ENCODE data around the gene B3GALT4.
"Not testable (repeated sequence)": the region's sequence is repeated elsewhere in the genome, so short reads cannot be mapped to it uniquely, and the experiment has no call there.

B3GALT4 gene

GRCh38 chr6:33279971-33280511 lies 3.1 kb downstream of the B3GALT4 start:
- no CpG with 5 or more reads among the region's 5 CpGs for WGBS (ENCODE audit: insufficient coverage, insufficient read length)
- H3K27ac ChIP-seq (ENCODE audit: low read length): no peak overlapping the region
- no peak overlapping the region for H3K4me3 ChIP-seq (ENCODE audit: low read length)
- DNase-seq (ENCODE audit: low read depth, low spot score): no peak
- peaks cover 1% of the 10 kb centered on the region; the same call in 1 of the 2 replicates for H3K4me1 ChIP-seq (ENCODE audit: control insufficient read depth, insufficient read depth, low read length)
- H3K36me3 ChIP-seq (ENCODE audit: control insufficient read depth, insufficient read depth, low read length): peaks cover 20% of the 10 kb centered on the region
- H3K9me3 ChIP-seq (ENCODE audit: control insufficient read depth, insufficient read depth, low read length): no peaks in the 10 kb centered on the region
- H3K27me3 ChIP-seq (ENCODE audit: control insufficient read depth, insufficient read depth, low read length): no peaks in the 10 kb centered on the region

- WGBS (ENCODE audit: insufficient coverage, insufficient read length): no CpG with 5 or more reads among the region's 6 CpGs
- Histone ChIP-seq H3K4me3 (ENCODE audit: low read length) (no peak overlapping the region), H3K36me3 (ENCODE audit: control insufficient read depth, insufficient read depth, low read length) (peaks cover 20% of the 10 kb centered on the region), H3K9me3 (ENCODE audit: control insufficient read depth, insufficient read depth, low read length) (no peaks in the 10 kb centered on the region), H3K27ac (ENCODE audit: low read length) (no peak overlapping the region), H3K27me3 (ENCODE audit: control insufficient read depth, insufficient read depth, low read length) (no peaks in the 10 kb centered on the region), H3K4me1 (ENCODE audit: control insufficient read depth, insufficient read depth, low read length) (peaks cover 1% of the 10 kb centered on the region; the same call in 1 of the 2 replicates)
- no peak for DNase-seq (ENCODE audit: low read depth, low spot score)
Measured at GRCh38 chr6:33280539-33280938, 3.6 kb downstream of the B3GALT4 start.

GRCh38 chr6:33285214-33285613 lies 8.3 kb downstream of the B3GALT4 start:
- not testable (repeated sequence) for H3K27ac ChIP-seq (ENCODE audit: low read length); H3K9me3 ChIP-seq (ENCODE audit: control insufficient read depth, insufficient read depth, low read length); H3K4me3 ChIP-seq (ENCODE audit: low read length); H3K27me3 ChIP-seq (ENCODE audit: control insufficient read depth, insufficient read depth, low read length); H3K4me1 ChIP-seq (ENCODE audit: control insufficient read depth, insufficient read depth, low read length); DNase-seq (ENCODE audit: low read depth, low spot score)
- WGBS (ENCODE audit: insufficient coverage, insufficient read length): no CpG with 5 or more reads among the region's 4 CpGs
- peaks cover 12% of the 10 kb centered on the region for H3K36me3 ChIP-seq (ENCODE audit: control insufficient read depth, insufficient read depth, low read length)

- no peak overlapping the region for H3K27ac ChIP-seq (ENCODE audit: low read length)
- H3K9me3 ChIP-seq (ENCODE audit: control insufficient read depth, insufficient read depth, low read length): no peaks in the 10 kb centered on the region; the same call in 1 of the 2 replicates
- WGBS (ENCODE audit: insufficient coverage, insufficient read length): no CpG with 5 or more reads among the region's 22 CpGs
- no peaks in the 10 kb centered on the region; the same call in 1 of the 2 replicates for H3K4me1 ChIP-seq (ENCODE audit: control insufficient read depth, insufficient read depth, low read length)
- no peak overlapping the region for H3K4me3 ChIP-seq (ENCODE audit: low read length)
- DNase-seq (ENCODE audit: low read depth, low spot score): no peak
- H3K36me3 ChIP-seq (ENCODE audit: control insufficient read depth, insufficient read depth, low read length): peaks cover 18% of the 10 kb centered on the region
- no peaks in the 10 kb centered on the region for H3K27me3 ChIP-seq (ENCODE audit: control insufficient read depth, insufficient read depth, low read length)
Measured at GRCh38 chr6:33286946-33287914, 10.3 kb downstream of the B3GALT4 start.

DNA sequence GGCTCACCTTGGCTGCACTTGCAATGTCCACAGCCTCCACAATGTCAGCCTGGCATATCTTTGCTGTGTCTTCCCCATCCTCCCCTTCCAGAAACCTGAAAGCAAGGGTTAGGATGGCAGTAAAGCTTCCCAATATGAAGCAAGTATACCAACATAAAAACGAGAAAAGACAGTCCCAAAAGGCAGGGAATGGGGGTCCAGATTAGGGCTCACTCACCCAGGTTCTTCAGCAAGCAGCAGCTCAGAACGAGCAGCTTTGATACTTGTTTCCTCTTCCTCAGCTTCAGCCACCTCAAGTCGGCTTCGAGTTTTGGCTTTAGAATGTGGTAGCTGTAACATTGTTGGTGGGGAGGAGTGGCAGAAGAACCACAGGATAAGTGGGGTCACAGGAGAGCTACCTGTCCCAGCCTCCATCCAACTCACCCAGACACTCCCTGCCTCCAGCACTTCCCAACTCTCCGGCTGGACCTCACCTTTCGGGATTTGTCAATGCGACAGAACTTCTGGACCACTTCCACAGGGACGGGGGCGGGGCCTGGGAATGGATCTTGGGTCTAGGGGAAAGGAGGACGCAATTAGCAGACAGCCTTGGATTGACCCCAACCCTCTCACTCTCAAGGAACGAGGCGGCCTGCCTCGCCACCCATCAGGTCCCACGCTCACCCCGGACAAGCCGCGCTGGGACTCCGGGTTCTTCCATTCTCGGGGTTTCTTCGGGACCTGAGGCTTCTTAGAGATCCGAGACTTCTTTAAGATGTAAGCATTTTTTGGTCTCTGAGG lies 11.4 kb downstream of the B3GALT4 start:
- peak overlapping the region; percentile 64; the same call in 1 of the 2 replicates for H3K4me3 ChIP-seq (ENCODE audit: low read length)
- H3K36me3 ChIP-seq (ENCODE audit: control insufficient read depth, insufficient read depth, low read length): peaks cover 23% of the 10 kb centered on the region
- no CpG with 5 or more reads among the region's 21 CpGs for WGBS (ENCODE audit: insufficient coverage, insufficient read length)
- H3K27ac ChIP-seq (ENCODE audit: low read length): no peak overlapping the region
- no peaks in the 10 kb centered on the region; the same call in 1 of the 2 replicates for H3K9me3 ChIP-seq (ENCODE audit: control insufficient read depth, insufficient read depth, low read length)
- no peak for DNase-seq (ENCODE audit: low read depth, low spot score)
- no peaks in the 10 kb centered on the region; the same call in 1 of the 2 replicates for H3K4me1 ChIP-seq (ENCODE audit: control insufficient read depth, insufficient read depth, low read length)
- H3K27me3 ChIP-seq (ENCODE audit: control insufficient read depth, insufficient read depth, low read length): no peaks in the 10 kb centered on the region

GRCh38 chr6:33288921-33289783 lies 12.2 kb downstream of the B3GALT4 start, which contains the start of the genes PFDN6 and WDR46:
TSS of gene PFDN6 (plus strand) at chr6:33289601. CDS start at chr6:33289857, 256 bp downstream.
TSS of gene WDR46 (minus strand) at chr6:33289239. CDS start at chr6:33289170, 69 bp downstream.
- H3K4me1 ChIP-seq (ENCODE audit: control insufficient read depth, insufficient read depth, low read length): no peaks in the 10 kb centered on the region; the same call in 1 of the 2 replicates
- H3K36me3 ChIP-seq (ENCODE audit: control insufficient read depth, insufficient read depth, low read length): peaks cover 23% of the 10 kb centered on the region
- no peaks in the 10 kb centered on the region for H3K27me3 ChIP-seq (ENCODE audit: control insufficient read depth, insufficient read depth, low read length)
- no peak for DNase-seq (ENCODE audit: low read depth, low spot score)
- peak within 1 kb of the TSS; percentile 64 for H3K4me3 ChIP-seq (ENCODE audit: low read length)
- H3K27ac ChIP-seq (ENCODE audit: low read length): no peak within 1 kb of the TSS
- H3K9me3 ChIP-seq (ENCODE audit: control insufficient read depth, insufficient read depth, low read length): no peaks in the 10 kb centered on the region; the same call in 1 of the 2 replicates
- WGBS (ENCODE audit: insufficient coverage, insufficient read length): no CpG with 5 or more reads among the region's 43 CpGs

GRCh38 chr6:33289784-33290315 lies 12.9 kb downstream of the B3GALT4 start:
- Histone ChIP-seq H3K4me3 (ENCODE audit: low read length) (peak overlapping the region; percentile 64), H3K27ac (ENCODE audit: low read length) (no peak overlapping the region), H3K9me3 (ENCODE audit: control insufficient read depth, insufficient read depth, low read length) (no peaks in the 10 kb centered on the region; the same call in 1 of the 2 replicates), H3K27me3 (ENCODE audit: control insufficient read depth, insufficient read depth, low read length) (no peaks in the 10 kb centered on the region), H3K36me3 (ENCODE audit: control insufficient read depth, insufficient read depth, low read length) (peaks cover 28% of the 10 kb centered on the region), H3K4me1 (ENCODE audit: control insufficient read depth, insufficient read depth, low read length) (no peaks in the 10 kb centered on the region; the same call in 1 of the 2 replicates)
- WGBS (ENCODE audit: insufficient coverage, insufficient read length): no CpG with 5 or more reads among the region's 14 CpGs
- no peak for DNase-seq (ENCODE audit: low read depth, low spot score)

- no peak for DNase-seq (ENCODE audit: low read depth, low spot score)
- Histone ChIP-seq H3K4me3 (ENCODE audit: low read length) (no peak overlapping the region; the same call in 1 of the 2 replicates), H3K27me3 (ENCODE audit: control insufficient read depth, insufficient read depth, low read length) (no peaks in the 10 kb centered on the region), H3K27ac (ENCODE audit: low read length) (no peak overlapping the region), H3K9me3 (ENCODE audit: control insufficient read depth, insufficient read depth, low read length) (no peaks in the 10 kb centered on the region; the same call in 1 of the 2 replicates), H3K4me1 (ENCODE audit: control insufficient read depth, insufficient read depth, low read length) (no peaks in the 10 kb centered on the region; the same call in 1 of the 2 replicates), H3K36me3 (ENCODE audit: control insufficient read depth, insufficient read depth, low read length) (peaks cover 28% of the 10 kb centered on the region)
- WGBS (ENCODE audit: insufficient coverage, insufficient read length): no CpG with 5 or more reads among the region's 7 CpGs
Measured at GRCh38 chr6:33290459-33290858, 13.5 kb downstream of the B3GALT4 start.

- Histone ChIP-seq H3K4me1 (ENCODE audit: control insufficient read depth, insufficient read depth, low read length) (peaks cover 3% of the 10 kb centered on the region), H3K4me3 (ENCODE audit: low read length) (no peak overlapping the region), H3K27ac (ENCODE audit: low read length) (no peak overlapping the region), H3K36me3 (ENCODE audit: control insufficient read depth, insufficient read depth, low read length) (peaks cover 18% of the 10 kb centered on the region), H3K27me3 (ENCODE audit: control insufficient read depth, insufficient read depth, low read length) (no peaks in the 10 kb centered on the region), H3K9me3 (ENCODE audit: control insufficient read depth, insufficient read depth, low read length) (no peaks in the 10 kb centered on the region; the same call in 1 of the 2 replicates)
- WGBS (ENCODE audit: insufficient coverage, insufficient read length): no CpG with 5 or more reads among the region's 16 CpGs
- no peak for DNase-seq (ENCODE audit: low read depth, low spot score)
Measured at GRCh38 chr6:33292996-33293682, 16.2 kb downstream of the B3GALT4 start.

Data from iPS DF 6.9 (cell line).